OCI-LY3 (cell line): ENCODE data around the gene KIF22.

Source experiments
- H2AFZ ChIP-seq: fragments of 200-600, 300-600 bp; shearing (Covaris generic); 2 replicates; pipeline ENCODE4 v1.6.0; 2014; ENCODE audit warnings: antibody characterized with exemption, low read depth, low read length
- H3K27ac ChIP-seq: fragments of 200-600, 300-600 bp; sonication (generic); 2 replicates; pipeline ENCODE4 v1.5.1; 2014; ENCODE audit warnings: mild to moderate bottlenecking, low read length, moderate library complexity, mixed read lengths
- H3K27me3 ChIP-seq: fragments of 200-600, 300-600 bp; sonication (generic); 2 replicates; pipeline ENCODE4 v1.6.1; 2014; ENCODE audit warnings: low read depth, low read length, mixed read lengths
- H3K36me3 ChIP-seq: fragments of 200-600, 300-600 bp; sonication (generic); replicated peaks from 2 replicates; pipeline ENCODE3; 2014; ENCODE audit warnings: low read depth, low read length, mixed read lengths
- H3K4me1 ChIP-seq: fragments of 300-600, 200-600 bp; sonication (generic); 2 replicates; pipeline ENCODE4 v1.6.1; 2014; ENCODE audit warnings: low read length, mixed read lengths
- H3K4me2 ChIP-seq: fragments of 200-600, 300-600 bp; sonication (generic); 2 replicates; pipeline ENCODE4 v1.6.1; 2014; ENCODE audit warnings: low read length, mixed read lengths
- H3K4me3 ChIP-seq: fragments of 300-600, 200-600 bp; sonication (generic); 2 replicates; pipeline ENCODE4 v1.5.1; 2014; ENCODE audit warnings: antibody characterized with exemption, mild to moderate bottlenecking, low read length, moderate library complexity
- H3K79me2 ChIP-seq: fragments of 300-600, 200-600 bp; shearing (Covaris generic); 2 replicates; pipeline ENCODE4 v1.6.1; 2014; ENCODE audit warnings: mild to moderate bottlenecking, low read length, mixed read lengths
- H3K9ac ChIP-seq: fragments of 300-600, 200-600 bp; shearing (Covaris generic); 2 replicates; pipeline ENCODE4 v1.6.0; 2014; ENCODE audit warnings: mild to moderate bottlenecking, low read length, moderate library complexity
- H3K9me3 ChIP-seq: fragments of 200-600, 300-600 bp; shearing (Covaris generic); 2 replicates; pipeline ENCODE4 v1.6.1; 2014; ENCODE audit warnings: low read length, mixed read lengths; ENCODE audit not compliant: insufficient read depth
- H4K20me1 ChIP-seq: fragments of 200-600, 300-600 bp; sonication (generic); 2 replicates; pipeline ENCODE4 v1.6.1; 2016; ENCODE audit warnings: low read length, mixed read lengths; ENCODE audit not compliant: insufficient read depth
- CTCF ChIP-seq: fragments of 200-600, 300-600 bp; sonication (generic); IDR thresholded peaks from 2 replicates; pipeline ENCODE4 v1.5.1; 2014; ENCODE audit warnings: antibody characterized with exemption, low read length, low read depth
- EZH2phosphoT487 ChIP-seq: fragments of 200-600 bp; shearing (Covaris generic); IDR thresholded peaks from 2 replicates; pipeline ENCODE4 v1.6.1; 2018; ENCODE audit warnings: antibody characterized with exemption, mixed run types, low read depth

KIF22 gene

GRCh38 chr16:29811896-29812665 lies 21.5 kb downstream of the KIF22 start, which contains the start of gene PRRT2:
Gene PRRT2 (plus strand): TSS chr16:29812193. CDS start chr16:29813055, 862 bp downstream.
- Histone ChIP-seq H2AFZ (no peak within 1 kb of the TSS), H3K4me2 (peak within 1 kb of the TSS; percentile 67), H3K27me3 (no peaks in the 10 kb centered on the region), H3K27ac (no peak within 1 kb of the TSS), H3K9me3 (no peaks in the 10 kb centered on the region), H3K79me2 (peaks cover 30% of the 10 kb centered on the region), H3K4me3 (peak within 1 kb of the TSS; percentile 58), H3K9ac (peak within 1 kb of the TSS; percentile 35), H3K4me1 (peaks cover 53% of the 10 kb centered on the region), H3K36me3 (peaks cover 31% of the 10 kb centered on the region), H4K20me1 (peaks cover 25% of the 10 kb centered on the region)
- TF ChIP-seq EZH2phosphoT487 = no peak

- Histone ChIP-seq H3K79me2 (peaks cover 27% of the 10 kb centered on the region), H3K36me3 (peaks cover 28% of the 10 kb centered on the region), H3K4me3 (no peak overlapping the region), H2AFZ (no peak overlapping the region), H3K9me3 (no peaks in the 10 kb centered on the region), H3K9ac (no peak overlapping the region), H3K4me2 (no peak overlapping the region), H4K20me1 (peaks cover 23% of the 10 kb centered on the region), H3K4me1 (peaks cover 45% of the 10 kb centered on the region), H3K27ac (no peak overlapping the region), H3K27me3 (no peaks in the 10 kb centered on the region)
- TF ChIP-seq EZH2phosphoT487 (no peak), CTCF (no peak)
Measured at GRCh38 chr16:29812754-29813643, 22.4 kb downstream of the KIF22 start.

- H4K20me1 ChIP-seq = peaks cover 14% of the 10 kb centered on the region
- H3K4me1 ChIP-seq = peaks cover 36% of the 10 kb centered on the region
- H3K79me2 ChIP-seq = peaks cover 23% of the 10 kb centered on the region
- TF ChIP-seq EZH2phosphoT487 = no peak
- no peak for TF ChIP-seq CTCF
- H3K27ac ChIP-seq = no peak overlapping the region
- no peak overlapping the region for H2AFZ ChIP-seq
- no peak overlapping the region for H3K4me2 ChIP-seq
- peaks cover 26% of the 10 kb centered on the region for H3K36me3 ChIP-seq
- no peak overlapping the region for H3K9ac ChIP-seq
- no peak overlapping the region for H3K4me3 ChIP-seq
- no peaks in the 10 kb centered on the region for H3K27me3 ChIP-seq
- H3K9me3 ChIP-seq = no peaks in the 10 kb centered on the region
Measured at GRCh38 chr16:29813644-29814562, 23.4 kb downstream of the KIF22 start.

- Histone ChIP-seq H3K9ac (peak overlapping the region; percentile 92; the same call in 1 of the 2 replicates), H3K27me3 (no peaks in the 10 kb centered on the region), H3K4me2 (peak overlapping the region; percentile 83), H3K36me3 (peaks cover 26% of the 10 kb centered on the region), H3K27ac (no peak overlapping the region), H3K9me3 (no peaks in the 10 kb centered on the region), H3K4me1 (peaks cover 36% of the 10 kb centered on the region), H3K79me2 (peaks cover 24% of the 10 kb centered on the region), H4K20me1 (peaks cover 9% of the 10 kb centered on the region), H2AFZ (no peak overlapping the region), H3K4me3 (peak overlapping the region; percentile 91; the same call in 1 of the 2 replicates)
- no peak for TF ChIP-seq CTCF
- no peak for TF ChIP-seq EZH2phosphoT487
Measured at GRCh38 chr16:29814592-29814991, 24.0 kb downstream of the KIF22 start.
